ENCODE measurements around the gene TSHZ3.

The TSHZ3 gene

GRCh38 chr19:31282346-31282745 is 66.9 kb downstream of the TSHZ3 start:
- DNase-seq = no peak

GRCh38 chr19:31280287-31281006 is 68.8 kb downstream of the TSHZ3 start:
- DNase-seq = no peak

DNA sequence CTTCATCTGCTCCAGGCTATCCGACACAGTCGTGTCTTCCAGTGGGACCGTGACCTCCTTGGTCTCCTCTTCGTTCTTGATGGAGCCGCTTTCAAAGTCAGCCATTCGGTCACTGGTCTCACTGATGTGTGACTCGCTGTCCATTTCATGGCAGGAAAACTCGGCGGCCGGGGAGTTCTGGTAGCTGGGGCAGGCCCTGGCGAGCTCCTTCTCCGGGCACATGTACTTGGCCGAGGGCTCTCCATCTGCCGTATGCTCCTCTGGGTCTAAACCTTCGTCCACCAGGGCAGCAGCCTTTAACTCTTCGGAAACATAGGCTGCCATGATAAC is 69.8 kb downstream of the TSHZ3 start:
- no peak for DNase-seq

GRCh38 chr19:31278555-31279435 is 70.4 kb downstream of the TSHZ3 start:
- DNase-seq = no peak

GRCh38 chr19:31277516-31277915 is 71.7 kb downstream of the TSHZ3 start:
- no peak for DNase-seq

DNA sequence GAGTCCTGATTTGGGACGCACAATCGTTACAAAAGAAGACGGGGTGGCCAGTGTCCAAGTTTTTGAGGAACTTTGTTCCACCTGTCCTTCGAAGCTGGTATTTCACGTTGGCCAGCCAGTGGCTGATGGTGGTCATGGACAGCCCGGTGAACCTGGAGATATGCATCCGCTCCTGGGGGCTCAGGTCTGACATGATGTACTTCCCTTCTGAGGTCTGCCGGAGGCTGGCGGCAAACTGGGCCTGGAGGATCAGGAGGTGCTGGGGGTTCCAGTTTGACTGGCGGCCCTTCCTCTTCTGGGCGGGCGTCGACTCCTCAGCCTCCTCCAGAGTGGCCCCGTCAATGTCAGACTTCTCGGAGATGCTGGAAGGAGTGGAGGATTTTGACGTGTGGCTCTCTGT is 72.4 kb downstream of the TSHZ3 start:
- DNase-seq = no peak

DNA sequence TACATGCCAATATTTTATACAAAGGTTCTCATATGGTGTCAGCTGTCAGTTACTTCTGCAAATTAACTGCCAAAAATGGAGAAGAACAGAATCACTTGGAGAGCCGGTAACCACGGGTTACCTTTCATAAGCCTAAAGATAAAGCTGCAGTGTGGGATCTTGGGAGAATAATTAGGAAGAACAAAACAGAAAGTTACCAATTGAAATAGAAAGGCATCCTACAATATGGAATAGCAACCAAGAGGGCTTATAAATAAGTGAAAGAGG is 74.2 kb downstream of the TSHZ3 start:
- no peak for DNase-seq

GRCh38 chr19:31274251-31275067 is 74.8 kb downstream of the TSHZ3 start:
- no peak for DNase-seq

- DNase-seq = no peak
These were observed 76.6 kb downstream of the TSHZ3 start for GRCh38 chr19:31272583-31273106.

DNA sequence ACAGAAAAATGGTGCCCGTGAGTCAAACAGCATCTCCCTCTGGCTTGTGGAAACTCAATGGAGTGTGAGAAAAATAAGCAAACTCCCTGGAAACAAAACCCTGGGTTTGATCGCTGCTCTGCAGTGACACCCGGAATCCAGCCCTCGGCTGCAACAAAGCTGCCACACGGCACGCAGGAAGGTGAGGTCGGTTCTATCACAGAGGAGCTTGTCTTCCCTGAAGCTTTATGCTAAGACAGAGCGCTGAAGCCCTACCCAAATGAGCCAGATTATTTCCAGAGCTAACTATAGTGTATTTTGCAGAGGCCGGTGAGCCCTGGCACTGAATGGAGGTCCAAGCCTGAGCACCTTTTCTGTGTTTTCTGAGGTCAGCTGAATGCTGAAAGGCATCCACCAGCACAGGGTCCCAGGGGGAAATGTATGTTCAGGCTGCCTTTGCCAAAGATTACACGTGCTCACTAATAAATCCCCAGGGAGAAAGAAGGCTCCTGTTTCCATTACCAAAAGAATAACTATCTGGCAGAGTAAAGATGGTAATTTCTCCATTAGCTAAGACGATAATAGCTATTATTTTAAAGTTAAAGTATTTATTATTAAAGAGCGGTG is 77.8 kb downstream of the TSHZ3 start:
- no peak for DNase-seq

GRCh38 chr19:31270897-31271296 is 78.3 kb downstream of the TSHZ3 start:
- DNase-seq = no peak

DNA sequence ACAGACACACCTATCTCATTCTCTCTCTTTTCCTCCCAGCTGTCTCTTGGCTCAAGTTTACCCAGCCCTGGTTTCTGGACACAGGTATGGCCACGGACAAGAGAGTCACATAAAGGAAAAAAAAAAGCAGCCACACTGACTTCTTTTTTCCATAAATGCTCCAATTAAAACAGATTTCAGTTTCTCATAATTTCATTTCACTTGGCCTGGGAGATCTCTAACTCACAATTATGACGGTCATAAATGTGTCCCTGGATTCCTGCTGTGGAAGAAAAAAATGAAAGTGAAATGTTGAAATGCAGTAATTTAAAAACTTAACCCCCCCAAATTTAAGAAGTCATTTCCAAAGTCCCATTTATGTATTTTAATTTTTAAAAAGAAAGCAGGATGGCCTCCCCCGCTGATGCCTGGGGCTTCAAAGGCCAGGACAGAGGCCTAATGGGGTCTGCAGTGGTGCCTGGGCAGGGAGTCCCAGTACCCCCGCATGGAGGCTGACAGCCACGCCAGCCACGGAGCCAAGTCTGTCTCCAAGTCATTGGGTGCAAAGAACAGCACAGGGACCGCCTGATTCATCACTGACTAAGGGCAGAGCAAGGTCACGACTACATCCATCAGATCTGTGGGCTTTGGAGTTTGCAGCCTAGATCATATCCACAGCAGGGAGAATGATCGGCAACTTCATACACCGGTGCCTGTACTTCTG is 79.7 kb downstream of the TSHZ3 start:
- no peak for DNase-seq

- no peak for DNase-seq
These were observed 80.4 kb downstream of the TSHZ3 start for GRCh38 chr19:31268751-31269383.

GRCh38 chr19:31266731-31267130 is 82.5 kb downstream of the TSHZ3 start:
- no peak for DNase-seq

- no peak for DNase-seq
These were observed 83.0 kb downstream of the TSHZ3 start for GRCh38 chr19:31266196-31266595.

GRCh38 chr19:31264041-31264778 is 85.0 kb downstream of the TSHZ3 start:
- DNase-seq = no peak

GRCh38 chr19:31263328-31263727 is 85.9 kb downstream of the TSHZ3 start:
- DNase-seq = no peak

DNA sequence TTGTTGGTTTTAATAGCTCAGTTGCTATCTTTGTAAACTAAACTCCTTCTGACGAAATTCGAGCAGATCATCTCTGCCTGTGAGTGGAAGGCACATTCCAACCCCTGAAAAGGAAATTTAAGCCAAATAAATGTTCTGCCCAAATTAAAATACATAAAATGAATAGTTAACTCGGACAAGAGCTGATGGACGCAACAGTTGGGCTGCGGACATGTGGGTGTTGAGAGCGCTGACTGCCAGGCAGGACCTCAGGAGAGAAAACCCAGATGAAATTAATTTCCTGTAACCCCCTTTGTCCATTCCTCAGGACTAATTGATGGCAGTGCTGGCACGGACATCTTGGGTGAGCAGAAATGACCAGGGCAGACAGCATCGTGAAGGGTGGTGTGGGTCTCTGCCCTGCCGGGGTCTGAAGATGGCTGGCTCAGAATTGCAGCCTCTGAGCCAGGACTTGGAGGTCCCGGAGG is 86.5 kb downstream of the TSHZ3 start:
- no peak for DNase-seq

DNA sequence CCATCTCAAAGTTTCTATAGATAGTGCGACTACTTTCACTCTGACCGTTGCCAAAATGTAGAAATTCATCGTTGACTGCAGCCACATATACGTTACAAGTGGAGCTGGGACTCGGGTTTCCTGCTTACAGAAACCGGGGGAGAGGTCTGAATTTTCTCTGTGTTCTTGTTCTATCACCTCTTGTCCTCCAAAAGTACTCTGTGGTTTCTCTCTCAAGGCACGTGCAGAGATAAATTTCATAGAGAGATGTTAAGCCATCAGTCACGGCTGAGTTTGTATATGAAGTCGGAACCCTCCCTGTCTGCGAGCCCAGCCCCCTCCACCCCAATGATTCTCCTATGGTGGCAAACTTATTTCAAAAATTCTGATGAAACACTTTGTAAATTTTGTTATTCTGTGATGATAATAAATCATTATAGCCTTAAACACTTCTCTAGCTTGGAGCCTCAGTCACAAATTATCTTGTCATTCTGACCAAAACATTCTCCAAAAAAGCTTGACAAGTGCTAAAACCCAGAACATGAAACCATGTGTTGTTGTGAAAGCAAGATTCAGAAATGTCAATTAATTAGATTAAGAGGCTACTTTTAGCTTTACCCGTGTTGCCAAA is 87.5 kb downstream of the TSHZ3 start:
- no peak for DNase-seq

DNA sequence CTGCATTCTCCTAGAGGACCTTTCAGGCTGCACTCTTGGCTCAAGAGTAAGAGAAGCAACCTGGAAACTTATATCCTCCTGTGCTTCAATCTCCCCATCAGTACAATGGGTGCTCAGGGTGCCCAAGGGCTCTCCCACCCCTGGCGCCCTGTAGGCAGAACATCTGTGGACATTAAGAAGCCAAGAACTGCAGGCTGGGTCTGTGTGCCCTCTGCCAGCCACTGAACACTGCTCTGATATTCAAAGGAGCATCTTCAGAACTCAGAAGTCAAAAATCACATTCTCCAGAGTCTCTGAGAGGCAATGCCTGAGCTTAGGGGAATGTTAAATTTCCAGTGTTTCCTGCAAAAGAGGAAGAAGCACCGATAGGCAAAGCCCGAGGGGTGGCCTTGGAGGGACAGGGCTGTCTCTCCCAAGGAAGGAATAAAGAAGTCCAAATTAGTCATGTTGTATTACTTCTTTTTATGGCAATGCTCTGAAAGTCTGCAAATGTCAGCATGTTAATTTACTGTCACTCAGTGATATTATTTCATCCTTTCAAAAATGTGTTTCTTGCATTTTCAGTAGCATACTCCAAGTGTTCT is 88.1 kb downstream of the TSHZ3 start:
- no peak for DNase-seq

Measured in hematopoietic multipotent progenitor cell treated with erythropoietin and hydrocortisone succinate and interleukin-3 and kit ligand, for 8 days (in vitro differentiated cells).